OCI-LY7 (cell line): ENCODE results near the gene TTLL1. TPM values are rescaled to one million over a fixed set of nuclear protein-coding genes. Genes with fewer than 3 reads are reported as not detected.

Experiments used
- BruUV-seq: library from RNA; stranded (reverse); fragments of 400-500 nt; replicated peaks from 2 replicates; lab custom pipeline; 2021; lab: Mats Ljungman, UMichigan
- CTCF ChIA-PET: fragments of 300-600 bp; sonication (Branson Sonifier 250); formaldehyde crosslinking; loops from one replicate; lab custom pipeline; 2022; ENCODE audit warnings: antibody characterized with exemption; ENCODE audit not compliant: unreplicated experiment; lab: Charles Lee
- POLR2A ChIA-PET: fragments of 300-600 bp; sonication (Branson Sonifier 250); formaldehyde crosslinking; loops from one replicate; lab custom pipeline; 2022; ENCODE audit warnings: antibody characterized with exemption; lab: Charles Lee
- DNase-seq: peaks from one replicate; pipeline ENCODE4 v3.0.0-alpha.2; 2015; ENCODE audit warnings: low spot score
- H2AFZ ChIP-seq: fragments of 200-600 bp; sonication (generic), shearing (Covaris generic); 2 replicates; pipeline ENCODE4 v1.6.1; 2014; ENCODE audit warnings: mild to moderate bottlenecking, antibody characterized with exemption, low read length, moderate library complexity
- H3K27ac ChIP-seq: fragments of 200-600 bp; sonication (generic); 2 replicates; pipeline ENCODE4 v1.5.1; 2014; ENCODE audit warnings: mixed run types, low read depth, mild to moderate bottlenecking, moderate library complexity, low read length, inconsistent platforms; ENCODE audit not compliant: poor library complexity, severe bottlenecking
- H3K36me3 ChIP-seq: fragments of 200-600 bp; sonication (generic); 2 replicates; pipeline ENCODE4 v1.6.1; 2014; ENCODE audit warnings: mild to moderate bottlenecking, antibody characterized with exemption, low read length, moderate library complexity, mixed read lengths; ENCODE audit not compliant: insufficient read depth
- H3K4me1 ChIP-seq: fragments of 200-600 bp; sonication (generic); 2 replicates; pipeline ENCODE4 v1.5.1; 2014; ENCODE audit warnings: mild to moderate bottlenecking, low read length; ENCODE audit not compliant: insufficient read depth, poor library complexity, severe bottlenecking
- H3K4me2 ChIP-seq: fragments of 200-600 bp; sonication (generic); 2 replicates; pipeline ENCODE4 v1.6.1; 2014; ENCODE audit warnings: mild to moderate bottlenecking, low read length
- H3K4me3 ChIP-seq: fragments of 200-600 bp; sonication (generic); 2 replicates; pipeline ENCODE4 v1.5.1; 2014; ENCODE audit warnings: mild to moderate bottlenecking, low read depth, low read length; ENCODE audit not compliant: poor library complexity, severe bottlenecking
- H3K79me2 ChIP-seq: fragments of 200-600 bp; sonication (generic); 2 replicates; pipeline ENCODE4 v1.6.1; 2016; ENCODE audit warnings: low read depth, mild to moderate bottlenecking, low read length, moderate library complexity, mixed read lengths; ENCODE audit not compliant: insufficient read depth
- H3K9me2 ChIP-seq: fragments of 200-600 bp; sonication (generic); 2 replicates; pipeline ENCODE4 v1.6.1; 2016; ENCODE audit warnings: mild to moderate bottlenecking, low read length, mixed read lengths; ENCODE audit not compliant: insufficient read depth
- H3K9me3 ChIP-seq: fragments of 200-600 bp; sonication (generic); 2 replicates; pipeline ENCODE4 v1.6.1; 2014; ENCODE audit warnings: mild to moderate bottlenecking, mixed run types, low read length, mixed read lengths
- H4K20me1 ChIP-seq: fragments of 200-600 bp; sonication (generic); 2 replicates; pipeline ENCODE4 v1.6.1; 2014; ENCODE audit warnings: mild to moderate bottlenecking, antibody characterized with exemption, low read length, moderate library complexity, mixed read lengths; ENCODE audit not compliant: insufficient read depth
- EZH2phosphoT487 ChIP-seq: fragments of 200-600 bp; sonication (generic); IDR thresholded peaks from 2 replicates; pipeline ENCODE4 v1.6.1; 2018; ENCODE audit warnings: low read depth, borderline replicate concordance, mild to moderate bottlenecking, mixed run types, antibody characterized with exemption, low read length, moderate library complexity, mixed read lengths
- intact Hi-C: fragments of 100-400 bp; cut with micrococcal nuclease; formaldehyde crosslinking; loops from one replicate; pipeline ENCODE4 v1.10.0; 2022; ENCODE audit not compliant: unreplicated experiment
- total RNA-seq, 2 experiments: library from RNA; depleted of rRNA in 1 of 2; stranded (reverse); fragments of >200 nt in 1 of 2; shearing (Covaris generic) in 1 of 2; gene quantifications; 2 replicates each; pipeline ENCODE4 v1.2.3, GENCODE V29; 2014 to 2022
- TF ChIP-seq, protein P1 (sequence below): fragments of 200-600 bp; sonication (generic); conservative IDR thresholded peaks from 2 replicates; pipeline ENCODE4 v1.5.1; 2014; ENCODE audit warnings: mild to moderate bottlenecking, antibody characterized with exemption, low read length, moderate library complexity, mixed read lengths

The TTLL1 gene
- total RNA-seq, 2 experiments from 2014 or later = 5.8 to 7.1 TPM

DNA sequence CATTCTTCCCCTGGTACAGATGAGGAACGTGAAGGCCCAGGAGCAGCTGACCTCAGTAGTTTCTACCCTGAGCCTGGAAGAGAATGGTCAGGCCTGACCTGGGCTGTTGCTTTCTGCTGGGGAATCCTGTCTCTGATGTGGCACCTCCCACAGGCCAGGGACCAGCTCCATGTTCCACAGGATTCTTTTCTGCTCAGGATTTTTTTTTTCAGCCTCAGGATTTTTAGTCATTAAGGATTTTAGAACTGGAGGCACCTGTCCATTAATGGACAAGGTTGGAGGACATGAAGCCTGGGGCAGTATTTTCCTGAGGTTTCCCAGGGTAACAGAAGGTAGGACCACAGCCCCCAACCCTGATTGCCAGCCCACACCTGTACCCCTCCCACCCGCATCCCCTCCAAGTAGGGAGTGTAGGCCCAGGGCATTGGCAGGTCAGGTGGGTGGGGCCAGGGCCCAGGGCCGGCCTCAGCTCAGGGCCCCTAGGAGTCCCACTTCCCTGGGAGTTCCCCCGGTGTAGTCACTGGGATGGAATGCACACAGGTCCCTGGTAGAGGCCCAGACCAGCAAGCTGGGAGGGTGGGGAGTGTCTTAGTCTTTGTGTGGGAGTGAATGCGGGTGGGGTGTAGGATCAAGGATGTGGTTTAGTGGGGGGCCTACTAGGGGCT, 37.4 kb upstream of the TTLL1 start:
- ChIA-PET POLR2A (interaction anchor here (0.7 kb wide), 1 partner anchor 16 kb away, joined by 3 read pairs; no protein-coding TSS in a partner anchor), CTCF (no interaction called here)
- Histone ChIP-seq H3K4me3 (peak overlapping the region; percentile 50), H3K27ac (peak overlapping the region; percentile 96), H2AFZ (no peak overlapping the region), H4K20me1 (peaks cover 4% of the 10 kb centered on the region; the same call in 1 of the 2 replicates), H3K9me3 (no peaks in the 10 kb centered on the region), H3K36me3 (peaks cover 94% of the 10 kb centered on the region), H3K4me2 (peak overlapping the region; percentile 81), H3K4me1 (peaks cover 87% of the 10 kb centered on the region), H3K79me2 (peaks cover 49% of the 10 kb centered on the region), H3K9me2 (no peaks in the 10 kb centered on the region)
- intact Hi-C loops = no loop called here
- TF ChIP-seq, protein P1, sequence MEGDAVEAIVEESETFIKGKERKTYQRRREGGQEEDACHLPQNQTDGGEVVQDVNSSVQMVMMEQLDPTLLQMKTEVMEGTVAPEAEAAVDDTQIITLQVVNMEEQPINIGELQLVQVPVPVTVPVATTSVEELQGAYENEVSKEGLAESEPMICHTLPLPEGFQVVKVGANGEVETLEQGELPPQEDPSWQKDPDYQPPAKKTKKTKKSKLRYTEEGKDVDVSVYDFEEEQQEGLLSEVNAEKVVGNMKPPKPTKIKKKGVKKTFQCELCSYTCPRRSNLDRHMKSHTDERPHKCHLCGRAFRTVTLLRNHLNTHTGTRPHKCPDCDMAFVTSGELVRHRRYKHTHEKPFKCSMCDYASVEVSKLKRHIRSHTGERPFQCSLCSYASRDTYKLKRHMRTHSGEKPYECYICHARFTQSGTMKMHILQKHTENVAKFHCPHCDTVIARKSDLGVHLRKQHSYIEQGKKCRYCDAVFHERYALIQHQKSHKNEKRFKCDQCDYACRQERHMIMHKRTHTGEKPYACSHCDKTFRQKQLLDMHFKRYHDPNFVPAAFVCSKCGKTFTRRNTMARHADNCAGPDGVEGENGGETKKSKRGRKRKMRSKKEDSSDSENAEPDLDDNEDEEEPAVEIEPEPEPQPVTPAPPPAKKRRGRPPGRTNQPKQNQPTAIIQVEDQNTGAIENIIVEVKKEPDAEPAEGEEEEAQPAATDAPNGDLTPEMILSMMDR = no peak
- TF ChIP-seq EZH2phosphoT487 = no peak
- DNase-seq = no peak
- no TSS peak for BruUV-seq

DNA sequence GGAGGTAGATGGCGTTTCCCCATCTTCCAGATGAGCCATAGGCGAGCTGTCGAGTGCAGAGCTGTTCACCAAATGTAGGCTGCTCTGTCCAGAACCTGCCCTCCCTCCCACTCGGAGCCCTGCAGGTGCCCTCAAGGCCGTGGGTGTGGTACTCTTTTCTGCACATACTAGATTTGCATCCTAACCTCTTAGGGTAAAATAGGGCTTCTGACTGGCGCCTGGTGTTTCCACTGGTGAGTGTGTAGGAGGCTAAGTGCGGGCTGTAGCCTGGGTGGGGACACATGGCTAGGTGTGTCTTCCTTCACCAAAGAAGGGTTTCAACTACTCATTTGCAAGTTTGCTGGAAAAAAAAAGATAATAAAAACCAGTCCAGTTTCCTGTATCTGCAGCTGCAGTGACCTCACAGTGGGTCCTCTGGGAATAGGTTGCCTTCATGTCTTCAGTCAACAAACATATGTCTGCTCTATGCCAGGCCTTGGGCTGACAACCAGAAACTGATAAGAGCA, 29.8 kb upstream of the TTLL1 start:
- CTCF ChIA-PET = no interaction called here
- H2AFZ ChIP-seq = no peak overlapping the region
- POLR2A ChIA-PET = no interaction called here
- peak overlapping the region; percentile 89 for H3K4me2 ChIP-seq
- DNase-seq = peak; percentile 97
- no peaks in the 10 kb centered on the region for H4K20me1 ChIP-seq
- peaks cover 100% of the 10 kb centered on the region for H3K4me1 ChIP-seq
- peak overlapping the region; percentile 96 for H3K27ac ChIP-seq
- TF ChIP-seq, protein P1 = no peak
- no peak for TF ChIP-seq EZH2phosphoT487
- H3K36me3 ChIP-seq = peaks cover 79% of the 10 kb centered on the region
- no TSS peak for BruUV-seq
- peaks cover 95% of the 10 kb centered on the region for H3K79me2 ChIP-seq
- intact Hi-C loops = loop anchor here (5.0 kb wide), 1 partner anchor 402 kb away; no protein-coding TSS in a partner anchor
- H3K4me3 ChIP-seq = peak overlapping the region; percentile 54
- H3K9me3 ChIP-seq = no peaks in the 10 kb centered on the region
- no peaks in the 10 kb centered on the region for H3K9me2 ChIP-seq
